ENCODE results near the gene ABCA4.

DNA sequence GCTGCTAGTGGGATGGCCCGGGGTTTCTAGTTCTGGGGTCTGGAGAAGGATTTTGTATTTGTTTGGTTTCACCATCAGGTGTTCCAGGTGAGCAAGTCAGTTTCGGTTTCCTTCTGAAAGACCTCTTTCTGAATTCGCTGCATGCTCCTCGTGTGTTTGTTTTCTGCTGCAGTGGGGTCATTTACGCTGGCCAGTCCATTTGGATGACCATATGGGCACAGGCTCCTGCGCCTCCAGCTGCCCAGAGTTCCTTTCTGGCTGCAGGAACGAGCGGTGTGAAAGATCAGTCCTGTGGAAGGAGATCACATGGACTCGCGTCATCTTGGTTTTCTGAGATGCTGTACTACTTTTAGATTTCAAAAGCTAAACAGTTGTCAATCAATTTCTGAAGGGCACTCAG, 128.0 kb downstream of the ABCA4 start:
- TF ChIP-seq, protein P1, sequence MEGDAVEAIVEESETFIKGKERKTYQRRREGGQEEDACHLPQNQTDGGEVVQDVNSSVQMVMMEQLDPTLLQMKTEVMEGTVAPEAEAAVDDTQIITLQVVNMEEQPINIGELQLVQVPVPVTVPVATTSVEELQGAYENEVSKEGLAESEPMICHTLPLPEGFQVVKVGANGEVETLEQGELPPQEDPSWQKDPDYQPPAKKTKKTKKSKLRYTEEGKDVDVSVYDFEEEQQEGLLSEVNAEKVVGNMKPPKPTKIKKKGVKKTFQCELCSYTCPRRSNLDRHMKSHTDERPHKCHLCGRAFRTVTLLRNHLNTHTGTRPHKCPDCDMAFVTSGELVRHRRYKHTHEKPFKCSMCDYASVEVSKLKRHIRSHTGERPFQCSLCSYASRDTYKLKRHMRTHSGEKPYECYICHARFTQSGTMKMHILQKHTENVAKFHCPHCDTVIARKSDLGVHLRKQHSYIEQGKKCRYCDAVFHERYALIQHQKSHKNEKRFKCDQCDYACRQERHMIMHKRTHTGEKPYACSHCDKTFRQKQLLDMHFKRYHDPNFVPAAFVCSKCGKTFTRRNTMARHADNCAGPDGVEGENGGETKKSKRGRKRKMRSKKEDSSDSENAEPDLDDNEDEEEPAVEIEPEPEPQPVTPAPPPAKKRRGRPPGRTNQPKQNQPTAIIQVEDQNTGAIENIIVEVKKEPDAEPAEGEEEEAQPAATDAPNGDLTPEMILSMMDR (IDR thresholded peaks at IDR 0.05), result no peak
- TF ChIP-seq EZH2phosphoT487 (IDR thresholded peaks at IDR 0.05), result no peak
- no peak for TF ChIP-seq EZH2 (IDR thresholded peaks at IDR 0.05)

Measured in neural progenitor cell (in vitro differentiated cells).